OCI-LY7 (cell line): ENCODE results near the gene PLEKHO1. TPM values are rescaled to one million over a fixed set of nuclear protein-coding genes. Genes with fewer than 3 reads are reported as not detected.
A peak's percentile ranks its signal among the peaks of the same experiment; 100 is the strongest.

ENCODE experiments used
- BruUV-seq: library from RNA; stranded (reverse); fragments of 400-500 nt; replicated peaks from 2 replicates; lab custom pipeline; 2021; lab: Mats Ljungman, UMichigan
- CTCF ChIA-PET: fragments of 300-600 bp; sonication (Branson Sonifier 250); formaldehyde crosslinking; loops from one replicate; lab custom pipeline; 2022; ENCODE audit warnings: antibody characterized with exemption; ENCODE audit not compliant: unreplicated experiment; lab: Charles Lee
- POLR2A ChIA-PET: fragments of 300-600 bp; sonication (Branson Sonifier 250); formaldehyde crosslinking; loops from one replicate; lab custom pipeline; 2022; ENCODE audit warnings: antibody characterized with exemption; lab: Charles Lee
- DNase-seq: peaks from one replicate; pipeline ENCODE4 v3.0.0-alpha.2; 2015; ENCODE audit warnings: low spot score
- H2AFZ ChIP-seq: fragments of 200-600 bp; sonication (generic), shearing (Covaris generic); 2 replicates; pipeline ENCODE4 v1.6.1; 2014; ENCODE audit warnings: mild to moderate bottlenecking, antibody characterized with exemption, low read length, moderate library complexity
- H3K27ac ChIP-seq: fragments of 200-600 bp; sonication (generic); 2 replicates; pipeline ENCODE4 v1.5.1; 2014; ENCODE audit warnings: mixed run types, low read depth, mild to moderate bottlenecking, moderate library complexity, low read length, inconsistent platforms; ENCODE audit not compliant: poor library complexity, severe bottlenecking
- H3K36me3 ChIP-seq: fragments of 200-600 bp; sonication (generic); 2 replicates; pipeline ENCODE4 v1.6.1; 2014; ENCODE audit warnings: mild to moderate bottlenecking, antibody characterized with exemption, low read length, moderate library complexity, mixed read lengths; ENCODE audit not compliant: insufficient read depth
- H3K4me1 ChIP-seq: fragments of 200-600 bp; sonication (generic); 2 replicates; pipeline ENCODE4 v1.5.1; 2014; ENCODE audit warnings: mild to moderate bottlenecking, low read length; ENCODE audit not compliant: insufficient read depth, poor library complexity, severe bottlenecking
- H3K4me2 ChIP-seq: fragments of 200-600 bp; sonication (generic); 2 replicates; pipeline ENCODE4 v1.6.1; 2014; ENCODE audit warnings: mild to moderate bottlenecking, low read length
- H3K4me3 ChIP-seq: fragments of 200-600 bp; sonication (generic); 2 replicates; pipeline ENCODE4 v1.5.1; 2014; ENCODE audit warnings: mild to moderate bottlenecking, low read depth, low read length; ENCODE audit not compliant: poor library complexity, severe bottlenecking
- H3K79me2 ChIP-seq: fragments of 200-600 bp; sonication (generic); 2 replicates; pipeline ENCODE4 v1.6.1; 2016; ENCODE audit warnings: low read depth, mild to moderate bottlenecking, low read length, moderate library complexity, mixed read lengths; ENCODE audit not compliant: insufficient read depth
- H3K9me2 ChIP-seq: fragments of 200-600 bp; sonication (generic); 2 replicates; pipeline ENCODE4 v1.6.1; 2016; ENCODE audit warnings: mild to moderate bottlenecking, low read length, mixed read lengths; ENCODE audit not compliant: insufficient read depth
- H3K9me3 ChIP-seq: fragments of 200-600 bp; sonication (generic); 2 replicates; pipeline ENCODE4 v1.6.1; 2014; ENCODE audit warnings: mild to moderate bottlenecking, mixed run types, low read length, mixed read lengths
- H4K20me1 ChIP-seq: fragments of 200-600 bp; sonication (generic); 2 replicates; pipeline ENCODE4 v1.6.1; 2014; ENCODE audit warnings: mild to moderate bottlenecking, antibody characterized with exemption, low read length, moderate library complexity, mixed read lengths; ENCODE audit not compliant: insufficient read depth
- CTCF ChIP-seq: fragments of 200-600 bp; sonication (generic); conservative IDR thresholded peaks from 2 replicates; pipeline ENCODE4 v1.5.1; 2014; ENCODE audit warnings: mild to moderate bottlenecking, antibody characterized with exemption, low read length, moderate library complexity, mixed read lengths
- EZH2phosphoT487 ChIP-seq: fragments of 200-600 bp; sonication (generic); IDR thresholded peaks from 2 replicates; pipeline ENCODE4 v1.6.1; 2018; ENCODE audit warnings: low read depth, borderline replicate concordance, mild to moderate bottlenecking, mixed run types, antibody characterized with exemption, low read length, moderate library complexity, mixed read lengths
- intact Hi-C: fragments of 100-400 bp; cut with micrococcal nuclease; formaldehyde crosslinking; loops from one replicate; pipeline ENCODE4 v1.10.0; 2022; ENCODE audit not compliant: unreplicated experiment
- total RNA-seq, 2 experiments: library from RNA; depleted of rRNA in 1 of 2; stranded (reverse); fragments of >200 nt in 1 of 2; shearing (Covaris generic) in 1 of 2; gene quantifications; 2 replicates each; pipeline ENCODE4 v1.2.3, GENCODE V29; 2014 to 2022

The PLEKHO1 gene
- total RNA-seq, 2 experiments from 2014 or later = 75.5 to 122 TPM

GRCh38 chr1:150159550-150159949, 9.8 kb downstream of the PLEKHO1 start:
- peaks cover 60% of the 10 kb centered on the region for H3K36me3 ChIP-seq
- POLR2A ChIA-PET = interaction anchor here (0.5 to 5.0 kb wide), 5 partner anchors 9 to 666 kb away, joined by 3 to 38 read pairs (median 4); partner anchors contain the start of gene PLEKHO1
- H3K4me1 ChIP-seq = peaks cover 81% of the 10 kb centered on the region
- H3K79me2 ChIP-seq = peaks cover 8% of the 10 kb centered on the region; the same call in 1 of the 2 replicates
- peak overlapping the region; percentile 58 for H3K4me3 ChIP-seq
- no peaks in the 10 kb centered on the region for H3K9me2 ChIP-seq
- H3K9me3 ChIP-seq = no peaks in the 10 kb centered on the region
- CTCF ChIA-PET = interaction anchor here (1.3 kb wide), 1 partner anchor 27 kb away, joined by 3 read pairs; no protein-coding TSS in a partner anchor
- H3K27ac ChIP-seq = peak overlapping the region; percentile 99
- intact Hi-C loops = no loop called here
- H2AFZ ChIP-seq = no peak overlapping the region
- no TSS peak for BruUV-seq
- H4K20me1 ChIP-seq = no peaks in the 10 kb centered on the region
- peak overlapping the region; percentile 94 for H3K4me2 ChIP-seq
- no peak for TF ChIP-seq EZH2phosphoT487
- peak; percentile 77 for DNase-seq

- H3K4me2 ChIP-seq = peak overlapping the region; percentile 94
- DNase-seq = peak; percentile 49
- H3K4me3 ChIP-seq = peak overlapping the region; percentile 58
- H3K79me2 ChIP-seq = peaks cover 8% of the 10 kb centered on the region; the same call in 1 of the 2 replicates
- peak overlapping the region; percentile 99 for H3K27ac ChIP-seq
- H3K36me3 ChIP-seq = peaks cover 45% of the 10 kb centered on the region
- H3K9me2 ChIP-seq = no peaks in the 10 kb centered on the region
- TF ChIP-seq CTCF = peak; percentile 50
- TF ChIP-seq EZH2phosphoT487 = no peak
- H3K9me3 ChIP-seq = no peaks in the 10 kb centered on the region
- H3K4me1 ChIP-seq = peaks cover 91% of the 10 kb centered on the region
- H2AFZ ChIP-seq = no peak overlapping the region
- BruUV-seq = no TSS peak
- POLR2A ChIA-PET = interaction anchor here (0.6 to 5.0 kb wide), 12 partner anchors 11 to 277 kb away, joined by 3 to 38 read pairs (median 3); partner anchors contain the start of gene PLEKHO1
- intact Hi-C loops = loop anchor here (1.0 to 10.0 kb wide), 4 partner anchors 10 to 276 kb away; partner anchors contain the start of genes ANP32E and VPS45
- CTCF ChIA-PET = interaction anchor here (1.7 kb wide), 1 partner anchor 88 kb away, joined by 6 read pairs; no protein-coding TSS in a partner anchor
- H4K20me1 ChIP-seq = no peaks in the 10 kb centered on the region
These were observed 11.4 kb downstream of the PLEKHO1 start for GRCh38 chr1:150160964-150161621.

- Histone ChIP-seq H3K36me3 (peaks cover 36% of the 10 kb centered on the region), H3K4me2 (peak overlapping the region; percentile 94), H3K79me2 (peaks cover 8% of the 10 kb centered on the region; the same call in 1 of the 2 replicates), H4K20me1 (no peaks in the 10 kb centered on the region), H3K4me1 (peaks cover 92% of the 10 kb centered on the region), H3K4me3 (peak overlapping the region; percentile 58), H3K9me2 (no peaks in the 10 kb centered on the region), H3K9me3 (no peaks in the 10 kb centered on the region), H3K27ac (peak overlapping the region; percentile 99), H2AFZ (peak overlapping the region; percentile 78; the same call in 1 of the 2 replicates)
- POLR2A ChIA-PET = interaction anchor here (0.6 to 5.0 kb wide), 11 partner anchors 12 to 276 kb away, joined by 3 to 38 read pairs (median 3); partner anchors contain the start of gene PLEKHO1
- peak; percentile 70 for DNase-seq
- no TSS peak for BruUV-seq
- TF ChIP-seq EZH2phosphoT487 (no peak), CTCF (peak; percentile 70)
- intact Hi-C loops = loop anchor here (2.0 to 10.0 kb wide), 3 partner anchors 75 to 277 kb away; partner anchors contain the start of genes ANP32E and VPS45
- CTCF ChIA-PET = interaction anchor here (0.6 to 1.7 kb wide), 2 partner anchors 74 to 89 kb away, joined by 3 to 6 read pairs; no protein-coding TSS in a partner anchor
These were observed 12.2 kb downstream of the PLEKHO1 start for GRCh38 chr1:150161747-150162581.
